Fibroblast of villous mesenchyme (primary cell): Measurements from ENCODE around the gene NACA. TPM values are rescaled to one million over a fixed set of nuclear protein-coding genes. Genes with fewer than 3 reads are reported as not detected.

ENCODE experiments used
- DNase-seq: peaks from one replicate; pipeline ENCODE4 v3.0.0-alpha.2; 2010; ENCODE audit warnings: low read depth
- H3K4me3 ChIP-seq: 2 replicates; pipeline ENCODE4 v1.5.1; 2011; ENCODE audit warnings: low read depth, mild to moderate bottlenecking, low read length
- total RNA-seq: library from RNA; depleted of rRNA; stranded (reverse); fragments of >200 nt; gene quantifications from 2 replicates; pipeline ENCODE4 v1.2.3, GENCODE V29; 2012
- TF ChIP-seq, protein P1 (sequence below): IDR thresholded peaks from 2 replicates; pipeline ENCODE4 v1.5.1; 2012; ENCODE audit warnings: low read depth, mild to moderate bottlenecking, low read length; ENCODE audit not compliant: insufficient read depth

NACA gene
- total RNA-seq, 1 donor, result 656 TPM

DNA sequence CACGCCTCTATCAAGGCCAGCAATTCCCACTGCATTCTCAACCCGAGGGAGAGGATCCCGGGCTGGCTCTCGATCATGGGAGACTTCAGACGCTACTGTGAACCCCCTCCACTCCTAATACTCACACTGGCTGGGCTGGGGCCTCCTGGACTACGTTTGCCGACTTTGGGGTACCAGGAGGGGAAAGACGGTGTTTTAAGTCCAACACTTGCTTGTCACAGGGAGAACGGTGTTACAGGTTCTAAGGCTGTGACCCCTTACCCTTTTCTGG lies 463 bp downstream of the NACA start:
- TF ChIP-seq, protein P1, sequence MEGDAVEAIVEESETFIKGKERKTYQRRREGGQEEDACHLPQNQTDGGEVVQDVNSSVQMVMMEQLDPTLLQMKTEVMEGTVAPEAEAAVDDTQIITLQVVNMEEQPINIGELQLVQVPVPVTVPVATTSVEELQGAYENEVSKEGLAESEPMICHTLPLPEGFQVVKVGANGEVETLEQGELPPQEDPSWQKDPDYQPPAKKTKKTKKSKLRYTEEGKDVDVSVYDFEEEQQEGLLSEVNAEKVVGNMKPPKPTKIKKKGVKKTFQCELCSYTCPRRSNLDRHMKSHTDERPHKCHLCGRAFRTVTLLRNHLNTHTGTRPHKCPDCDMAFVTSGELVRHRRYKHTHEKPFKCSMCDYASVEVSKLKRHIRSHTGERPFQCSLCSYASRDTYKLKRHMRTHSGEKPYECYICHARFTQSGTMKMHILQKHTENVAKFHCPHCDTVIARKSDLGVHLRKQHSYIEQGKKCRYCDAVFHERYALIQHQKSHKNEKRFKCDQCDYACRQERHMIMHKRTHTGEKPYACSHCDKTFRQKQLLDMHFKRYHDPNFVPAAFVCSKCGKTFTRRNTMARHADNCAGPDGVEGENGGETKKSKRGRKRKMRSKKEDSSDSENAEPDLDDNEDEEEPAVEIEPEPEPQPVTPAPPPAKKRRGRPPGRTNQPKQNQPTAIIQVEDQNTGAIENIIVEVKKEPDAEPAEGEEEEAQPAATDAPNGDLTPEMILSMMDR, result no peak
- no peak for DNase-seq
- H3K4me3 ChIP-seq, result peak overlapping the region; percentile 100

GRCh38 chr12:56723889-56724700 lies 1.0 kb downstream of the NACA start:
- TF ChIP-seq, protein P1, result no peak
- peak overlapping the region; percentile 100 for H3K4me3 ChIP-seq
- DNase-seq, result peak; percentile 93

- TF ChIP-seq, protein P1, result no peak
- H3K4me3 ChIP-seq, result peak overlapping the region; percentile 100
- no peak for DNase-seq
Measured at GRCh38 chr12:56723352-56723751, 1.7 kb downstream of the NACA start.

GRCh38 chr12:56722832-56723231 lies 2.3 kb downstream of the NACA start:
- peak overlapping the region; percentile 100 for H3K4me3 ChIP-seq
- DNase-seq, result no peak
- TF ChIP-seq, protein P1, result no peak

- TF ChIP-seq, protein P1, result no peak
- no peak for DNase-seq
- H3K4me3 ChIP-seq, result peak overlapping the region; percentile 29
Measured at GRCh38 chr12:56721721-56722120, 3.4 kb downstream of the NACA start.

DNA sequence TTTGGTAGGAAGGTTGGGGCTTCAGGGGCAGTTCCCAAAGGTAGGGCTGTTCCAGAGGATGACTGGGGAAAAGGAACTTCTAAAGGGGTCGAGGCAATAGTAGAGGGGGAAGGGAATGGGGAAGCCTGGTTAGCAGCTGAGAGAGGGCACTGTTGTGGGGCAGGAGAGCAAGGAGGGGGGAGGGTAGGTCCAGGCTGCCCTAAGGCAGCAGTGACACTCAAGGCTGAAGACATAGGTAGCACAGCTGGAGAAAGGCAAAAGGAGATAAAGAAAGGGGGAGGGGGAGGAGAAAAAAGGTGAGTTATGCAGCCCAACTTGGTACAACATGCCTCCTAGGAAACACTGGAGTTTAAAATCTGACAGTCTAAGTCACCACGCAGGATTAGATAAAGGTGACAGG lies 3.9 kb downstream of the NACA start:
- peak overlapping the region; percentile 18 for H3K4me3 ChIP-seq
- TF ChIP-seq, protein P1, result no peak
- no peak for DNase-seq

GRCh38 chr12:56720731-56721151 lies 4.4 kb downstream of the NACA start:
- H3K4me3 ChIP-seq, result no peak overlapping the region
- TF ChIP-seq, protein P1, result no peak
- DNase-seq, result no peak
